GM18870 (cell line): ENCODE results near the gene CRACR2A.

Experiments
- ATAC-seq: cut with Tn5 transposase; IDR thresholded peaks from one replicate; pipeline ENCODE4 v1.9.1; 2021; ENCODE audit warnings: moderate library complexity; ENCODE audit not compliant: unreplicated experiment

The CRACR2A gene

DNA sequence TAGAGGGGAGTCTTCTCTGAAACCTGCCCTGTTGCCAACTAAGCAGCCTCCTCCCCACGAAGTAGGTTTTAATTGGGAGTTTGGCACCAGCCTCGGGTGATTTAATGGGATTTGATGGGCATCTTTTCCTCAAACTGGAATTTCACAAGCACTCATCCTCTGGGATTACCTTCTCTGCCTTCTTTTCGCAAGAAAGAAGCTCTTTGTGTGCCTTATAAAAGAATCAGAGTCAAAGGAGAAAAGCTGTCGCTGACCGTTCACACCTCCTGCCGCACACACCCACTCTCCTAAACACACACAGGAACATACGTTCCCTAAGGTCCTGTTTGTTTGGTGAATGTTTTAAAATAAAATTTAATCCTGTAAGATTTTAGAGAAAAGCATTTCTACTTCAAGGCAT lies 177.9 kb downstream of the CRACR2A start:
- no peak for ATAC-seq

DNA sequence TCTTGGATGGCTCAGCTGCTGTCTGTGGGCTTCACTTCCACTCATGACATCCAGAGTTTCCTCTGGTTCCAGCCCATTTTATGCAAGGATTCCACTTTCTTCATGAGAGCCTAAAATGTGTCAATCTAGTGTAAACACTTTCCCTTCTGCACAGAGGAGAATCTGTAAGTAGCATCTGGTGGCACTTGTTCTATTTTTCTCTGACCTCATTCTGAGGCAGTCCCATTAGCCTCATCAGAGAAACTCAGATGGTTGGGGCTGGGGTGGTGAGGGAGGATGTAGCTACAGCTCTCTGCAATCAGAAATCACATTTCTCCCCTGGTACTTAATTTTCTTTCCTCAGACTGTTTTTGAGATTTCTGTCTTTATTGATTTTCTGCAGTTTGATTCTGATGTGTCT lies 180.3 kb downstream of the CRACR2A start:
- ATAC-seq: no peak

- no peak for ATAC-seq
These were observed 181.2 kb downstream of the CRACR2A start for GRCh38 chr12:3571724-3572123.

DNA sequence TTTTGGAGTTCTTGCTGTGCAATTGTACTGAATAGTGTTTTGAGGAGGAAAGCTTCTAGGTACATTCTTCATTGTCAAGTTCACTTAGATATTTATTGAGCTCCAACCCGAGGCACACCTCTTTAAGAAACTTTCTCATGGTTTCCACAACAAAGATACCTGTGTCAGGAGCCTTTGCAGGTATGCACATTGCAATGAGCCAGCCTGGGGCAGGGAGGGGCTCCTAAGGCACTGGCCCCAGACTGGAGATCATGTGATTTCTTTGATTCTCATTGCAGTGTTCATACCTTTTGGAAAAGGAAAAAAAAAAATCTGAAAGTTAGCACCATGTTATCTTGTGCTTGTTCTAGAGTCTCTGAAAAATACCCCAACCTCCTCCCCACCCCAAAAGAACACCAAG lies 181.6 kb downstream of the CRACR2A start:
- ATAC-seq: no peak

DNA sequence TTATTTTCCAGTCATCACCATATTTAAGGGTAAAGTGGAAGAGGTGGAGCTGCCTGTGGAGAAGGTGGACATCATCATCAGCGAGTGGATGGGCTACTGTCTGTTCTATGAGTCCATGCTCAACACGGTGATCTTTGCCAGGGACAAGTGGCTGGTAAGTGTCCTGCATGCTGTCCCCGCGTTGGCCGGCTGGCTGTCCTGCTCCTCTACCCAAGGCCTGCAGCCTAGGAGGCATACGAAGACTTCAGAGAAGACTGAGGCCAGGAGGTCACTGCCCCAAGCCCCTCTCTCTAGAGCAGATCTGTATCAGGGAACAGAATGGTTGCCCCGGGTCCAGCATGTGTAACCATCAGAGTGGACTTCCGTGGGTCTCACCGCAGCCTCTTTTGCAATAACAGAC lies 184.2 kb downstream of the CRACR2A start:
- no peak for ATAC-seq

DNA sequence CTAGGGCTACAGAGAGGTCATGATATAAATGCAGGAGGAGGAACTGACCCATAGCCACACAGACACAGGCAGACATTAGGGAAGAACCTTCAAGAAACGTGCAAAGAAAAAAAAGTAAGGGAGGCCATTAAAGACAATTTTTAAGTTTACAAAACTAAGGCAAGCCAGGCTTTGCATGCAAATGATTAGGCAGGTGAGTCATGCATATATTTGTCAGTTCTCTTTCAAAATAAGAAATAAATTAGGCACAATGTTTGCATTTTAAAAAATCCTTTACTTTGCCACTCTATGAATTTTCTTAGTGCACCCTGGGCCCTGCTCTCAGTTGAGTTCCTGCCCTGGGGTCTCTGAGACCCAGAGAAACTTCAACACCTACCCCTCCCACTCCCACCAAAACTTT lies 186.9 kb downstream of the CRACR2A start:
- ATAC-seq: no peak
